Nucleus accumbens (tissue), 56 donors: ENCODE data around the gene HNRNPH3.
"Not testable (repeated sequence)": the region's sequence is repeated elsewhere in the genome, so short reads cannot be mapped to it uniquely, and the experiment has no call there.

Experiments used
- DNase-seq, 56 donors: peaks; one replicate each; lab custom pipeline; 2025; lab: John Stamatoyannopoulos, UW

Gene HNRNPH3

GRCh38 chr10:68331455-68332258 is at the start of gene HNRNPH3:
TSS of gene HNRNPH3 (plus strand) at chr10:68332064. CDS start at chr10:68337222, 5,158 bp downstream.
- peak in 55 of 56 donors; percentile 81 to 99 (median 96) for DNase-seq

GRCh38 chr10:68284062-68285001 is 47.5 kb upstream of the HNRNPH3 start:
- no peak for DNase-seq

- no peak for DNase-seq
Observed at GRCh38 chr10:68288717-68289116, 43.1 kb upstream of the HNRNPH3 start.

- DNase-seq, result no peak
Observed at GRCh38 chr10:68290736-68291135, 41.1 kb upstream of the HNRNPH3 start.

- no peak for DNase-seq
Observed at GRCh38 chr10:68296843-68297663, 34.8 kb upstream of the HNRNPH3 start.

- DNase-seq, result no peak
Observed at GRCh38 chr10:68301301-68301700, 30.6 kb upstream of the HNRNPH3 start.

GRCh38 chr10:68301790-68302502 is 29.9 kb upstream of the HNRNPH3 start:
- peak in 1 of 56 donors; percentile 6 for DNase-seq

GRCh38 chr10:68302503-68302823 is 29.4 kb upstream of the HNRNPH3 start:
- DNase-seq, result no peak

- DNase-seq, result no peak
Observed at GRCh38 chr10:68302871-68303270, 29.0 kb upstream of the HNRNPH3 start.

- DNase-seq, result no peak
Observed at GRCh38 chr10:68303849-68304412, 27.9 kb upstream of the HNRNPH3 start.

- DNase-seq, result no peak
Observed at GRCh38 chr10:68305854-68306253, 26.0 kb upstream of the HNRNPH3 start.

GRCh38 chr10:68310531-68310930 is 21.3 kb upstream of the HNRNPH3 start:
- DNase-seq, result no peak

GRCh38 chr10:68314930-68315329 is 16.9 kb upstream of the HNRNPH3 start:
- DNase-seq, result not testable (repeated sequence)

GRCh38 chr10:68315582-68315981 is 16.3 kb upstream of the HNRNPH3 start:
- no peak for DNase-seq

GRCh38 chr10:68318331-68319059 is 13.4 kb upstream of the HNRNPH3 start:
- no peak for DNase-seq

- DNase-seq, result not testable (repeated sequence)
Observed at GRCh38 chr10:68324396-68324795, 7.5 kb upstream of the HNRNPH3 start.

GRCh38 chr10:68327889-68328786 is 3.7 kb upstream of the HNRNPH3 start:
- peak in 15 of 56 donors; percentile 3 to 64 (median 13) for DNase-seq

GRCh38 chr10:68329506-68329861 is 2.4 kb upstream of the HNRNPH3 start:
- DNase-seq, result no peak
